ENCODE measurements around the gene LRMDA. TPM values are rescaled to one million over a fixed set of nuclear protein-coding genes. Genes with fewer than 3 reads are reported as not detected.

LRMDA gene
- total RNA-seq, 4 donors from 2014 or later = 9.8 to 18.6 (median 15.8) TPM

DNA sequence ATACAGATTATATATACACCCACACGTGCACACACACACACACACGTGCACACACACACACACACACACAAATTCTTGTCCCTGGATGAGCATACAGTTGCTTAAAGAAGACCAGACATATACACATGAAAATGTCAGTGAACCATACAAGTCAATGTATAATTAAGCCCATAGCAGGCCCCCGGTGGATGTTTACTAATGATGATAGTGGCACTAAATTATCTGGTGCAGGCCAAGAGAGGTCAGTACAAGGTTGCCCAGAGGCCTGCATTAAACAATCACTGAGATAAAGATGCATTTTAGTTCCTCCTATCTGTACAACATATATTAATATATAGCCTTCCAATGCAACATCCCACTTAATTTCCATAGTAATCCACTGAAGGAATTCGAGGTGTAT, 860.5 kb downstream of the LRMDA start:
- H3K27ac ChIP-seq = no peak overlapping the region
- H3K4me3 ChIP-seq = no peak overlapping the region
- no peak for TF ChIP-seq POLR2A (IDR thresholded peaks at IDR 0.05)
- no peak for TF ChIP-seq EP300 (IDR thresholded peaks at IDR 0.05)
- TF ChIP-seq, protein P1, sequence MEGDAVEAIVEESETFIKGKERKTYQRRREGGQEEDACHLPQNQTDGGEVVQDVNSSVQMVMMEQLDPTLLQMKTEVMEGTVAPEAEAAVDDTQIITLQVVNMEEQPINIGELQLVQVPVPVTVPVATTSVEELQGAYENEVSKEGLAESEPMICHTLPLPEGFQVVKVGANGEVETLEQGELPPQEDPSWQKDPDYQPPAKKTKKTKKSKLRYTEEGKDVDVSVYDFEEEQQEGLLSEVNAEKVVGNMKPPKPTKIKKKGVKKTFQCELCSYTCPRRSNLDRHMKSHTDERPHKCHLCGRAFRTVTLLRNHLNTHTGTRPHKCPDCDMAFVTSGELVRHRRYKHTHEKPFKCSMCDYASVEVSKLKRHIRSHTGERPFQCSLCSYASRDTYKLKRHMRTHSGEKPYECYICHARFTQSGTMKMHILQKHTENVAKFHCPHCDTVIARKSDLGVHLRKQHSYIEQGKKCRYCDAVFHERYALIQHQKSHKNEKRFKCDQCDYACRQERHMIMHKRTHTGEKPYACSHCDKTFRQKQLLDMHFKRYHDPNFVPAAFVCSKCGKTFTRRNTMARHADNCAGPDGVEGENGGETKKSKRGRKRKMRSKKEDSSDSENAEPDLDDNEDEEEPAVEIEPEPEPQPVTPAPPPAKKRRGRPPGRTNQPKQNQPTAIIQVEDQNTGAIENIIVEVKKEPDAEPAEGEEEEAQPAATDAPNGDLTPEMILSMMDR (IDR thresholded peaks at IDR 0.05) = no peak
- H3K27me3 ChIP-seq = no peaks in the 10 kb centered on the region
- no peaks in the 10 kb centered on the region for H3K9me3 ChIP-seq
- WGBS, 2 donors = 87% methylated on average over 4 of the region's 4 CpGs
- DNase-seq (ENCODE audit: low spot score in 2 of 2) = no peak
- peaks cover 0 to 10% (median 0%) of the 10 kb centered on the region in 4 donors for H3K4me1 ChIP-seq
- no peaks in the 10 kb centered on the region for H3K36me3 ChIP-seq

DNA sequence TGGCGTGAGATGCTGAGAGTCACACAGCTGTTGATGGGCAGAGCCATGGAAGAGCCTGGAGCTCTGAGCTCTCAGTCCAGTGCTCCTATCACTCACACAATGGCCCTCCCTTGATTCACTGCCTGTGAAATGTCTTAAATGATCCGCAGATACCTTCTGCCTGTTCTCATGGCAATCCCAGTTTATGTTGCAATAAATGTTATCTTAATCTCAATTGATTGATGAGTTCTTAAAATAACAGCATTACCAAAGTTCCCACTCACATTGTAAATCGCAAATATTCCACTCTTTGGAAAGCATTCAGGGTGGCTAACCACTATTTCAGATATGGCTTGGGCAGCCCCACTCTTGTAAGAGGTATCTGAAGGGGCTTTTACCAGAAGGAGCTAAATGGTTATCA, 865.5 kb downstream of the LRMDA start:
- Histone ChIP-seq H3K4me1 (peaks cover 0 to 3% (median 0%) of the 10 kb centered on the region in 4 donors), H3K27me3 (no peaks in the 10 kb centered on the region), H3K4me3 (no peak overlapping the region), H3K27ac (no peak overlapping the region), H3K36me3 (no peaks in the 10 kb centered on the region), H3K9me3 (no peaks in the 10 kb centered on the region)
- 90 to 91% methylated on average over 3 of the region's 3 CpGs for WGBS, 2 donors
- no peak for DNase-seq (ENCODE audit: low spot score in 2 of 2)
- no peak for TF ChIP-seq EP300 (IDR thresholded peaks at IDR 0.05)
- TF ChIP-seq, protein P1 (IDR thresholded peaks at IDR 0.05) = no peak
- no peak for TF ChIP-seq POLR2A (IDR thresholded peaks at IDR 0.05)

DNA sequence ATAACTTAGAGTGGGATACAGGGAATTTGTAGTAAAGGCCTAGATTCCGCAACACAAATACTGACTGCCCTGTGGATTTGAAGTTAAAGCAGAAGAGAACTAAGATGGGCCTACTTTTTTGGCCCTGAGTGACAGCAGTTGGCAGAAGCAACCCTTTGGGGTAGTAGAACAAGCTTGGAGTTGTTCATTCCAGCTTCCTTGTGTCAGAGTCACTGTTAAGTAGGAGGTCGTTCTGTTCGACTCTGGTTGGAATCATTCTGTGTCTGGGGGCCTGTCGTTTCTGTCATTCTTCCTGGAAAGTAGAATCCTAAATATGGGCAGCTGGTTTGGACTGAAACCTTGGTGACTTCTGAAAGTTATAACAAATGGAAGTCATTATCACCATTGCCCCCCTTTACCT, 865.9 kb downstream of the LRMDA start:
- Histone ChIP-seq H3K9me3 (no peaks in the 10 kb centered on the region), H3K27ac (no peak overlapping the region), H3K27me3 (no peaks in the 10 kb centered on the region), H3K4me1 (peaks cover 0 to 3% (median 0%) of the 10 kb centered on the region in 4 donors), H3K4me3 (no peak overlapping the region), H3K36me3 (no peaks in the 10 kb centered on the region)
- TF ChIP-seq, protein P1 (IDR thresholded peaks at IDR 0.05) = no peak
- no peak for TF ChIP-seq POLR2A (IDR thresholded peaks at IDR 0.05)
- TF ChIP-seq EP300 (IDR thresholded peaks at IDR 0.05) = no peak
- DNase-seq (ENCODE audit: low spot score in 2 of 2) = no peak
- WGBS, 2 donors = 75 to 91% methylated on average over 4 of the region's 4 CpGs

DNA sequence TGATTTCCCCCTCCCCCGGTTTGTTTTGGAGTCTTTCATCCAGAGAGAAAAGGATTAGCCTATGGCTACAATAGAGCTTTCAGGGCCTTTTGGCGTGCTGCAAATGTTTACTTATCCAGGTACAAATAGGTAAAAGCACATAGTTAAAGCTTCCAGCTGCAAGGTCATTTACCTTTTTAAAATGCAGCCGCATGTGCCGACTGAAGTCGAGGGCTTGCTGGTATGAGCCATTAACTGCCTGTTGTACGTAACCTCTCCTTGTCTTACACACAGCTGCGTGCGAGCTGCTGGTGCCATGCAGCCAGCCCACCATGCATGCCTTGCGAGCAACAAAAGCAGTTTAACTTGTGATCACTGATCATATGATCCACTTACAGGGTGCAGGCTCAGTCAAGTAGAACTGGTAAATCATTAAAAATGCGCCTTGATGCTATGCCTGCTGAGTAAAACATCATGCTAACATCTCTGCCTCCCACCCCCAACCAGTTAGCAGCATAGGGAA, 866.4 kb downstream of the LRMDA start:
- no peaks in the 10 kb centered on the region for H3K36me3 ChIP-seq
- H3K4me1 ChIP-seq = peaks cover 0 to 3% (median 0%) of the 10 kb centered on the region in 4 donors
- no peak overlapping the region for H3K4me3 ChIP-seq
- H3K9me3 ChIP-seq = no peaks in the 10 kb centered on the region
- no peak for DNase-seq (ENCODE audit: low spot score in 2 of 2)
- WGBS, 2 donors = 87 to 88% methylated on average over 10 of the region's 10 CpGs
- no peak for TF ChIP-seq POLR2A (IDR thresholded peaks at IDR 0.05)
- TF ChIP-seq, protein P1 (IDR thresholded peaks at IDR 0.05) = no peak
- TF ChIP-seq EP300 (IDR thresholded peaks at IDR 0.05) = no peak
- H3K27me3 ChIP-seq = no peaks in the 10 kb centered on the region
- no peak overlapping the region for H3K27ac ChIP-seq

DNA sequence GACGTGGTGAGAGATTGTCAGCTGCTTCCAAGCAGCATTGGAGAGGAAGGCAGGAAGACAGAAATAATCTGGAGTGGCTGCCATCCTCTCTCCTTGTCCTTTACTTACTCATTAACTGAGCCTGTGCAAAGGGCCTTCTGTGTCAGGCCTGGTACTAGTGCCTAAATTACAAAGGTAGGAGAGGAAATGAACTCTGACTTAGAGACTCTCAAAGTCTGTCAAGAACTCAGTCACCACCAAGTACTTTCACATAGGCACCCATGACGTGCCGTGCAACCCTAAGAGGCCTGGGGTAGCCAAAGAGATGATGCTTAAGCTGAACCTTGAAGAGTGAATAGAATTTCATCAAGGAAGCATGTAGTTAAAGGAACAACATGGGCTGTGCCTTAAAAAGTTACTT, 866.9 kb downstream of the LRMDA start:
- 94 to 96% methylated on average over 3 of the region's 3 CpGs for WGBS, 2 donors
- no peak overlapping the region for H3K4me3 ChIP-seq
- peaks cover 0 to 3% (median under 1%) of the 10 kb centered on the region in 4 donors for H3K4me1 ChIP-seq
- no peak for DNase-seq (ENCODE audit: low spot score in 2 of 2)
- no peak overlapping the region for H3K27ac ChIP-seq
- no peaks in the 10 kb centered on the region for H3K36me3 ChIP-seq
- H3K9me3 ChIP-seq = no peaks in the 10 kb centered on the region
- TF ChIP-seq EP300 (IDR thresholded peaks at IDR 0.05) (no peak), POLR2A (IDR thresholded peaks at IDR 0.05) (no peak)
- TF ChIP-seq, protein P1 (IDR thresholded peaks at IDR 0.05) = no peak
- no peaks in the 10 kb centered on the region for H3K27me3 ChIP-seq

All from tibial nerve (tissue), 4 donors.